Adrenal gland (tissue), 12 donors: ENCODE data around the gene PLAGL2. TPM values are rescaled to one million over a fixed set of nuclear protein-coding genes. Genes with fewer than 3 reads are reported as not detected.
A peak's percentile ranks its signal among the peaks of the same experiment; 100 is the strongest.

ENCODE experiments used
- DNase-seq, 7 donors: peaks; one replicate each; pipeline ENCODE4 v3.0.0-alpha.2; 2019 to 2020
- H3K27ac ChIP-seq, 5 donors: fragments of 200-600 bp; sonication (generic) in 4 of 5; 1 replicate in 3 of 5; 2 replicates in 2 of 5; pipeline versions ENCODE4 v1.5.1 to v1.8.0; 2016 to 2020; ENCODE audit warnings: mild to moderate bottlenecking in 1 of 5
- H3K27me3 ChIP-seq: fragments of 200-600 bp; 2 replicates; pipeline ENCODE4 v1.8.0; 2021
- H3K36me3 ChIP-seq, 2 donors: fragments of 200-600 bp; replicated peaks in 1 of 2; 1 replicate in 1 of 2; 2 replicates in 1 of 2; pipeline versions ENCODE4 v1.5.1 to v1.8.0; 2018 to 2022
- H3K4me1 ChIP-seq, 2 donors: fragments of 200-600 bp; replicated peaks in 1 of 2; 1 replicate in 1 of 2; 2 replicates in 1 of 2; pipeline versions ENCODE4 v1.5.1 to v1.8.0; 2018 to 2021
- H3K4me3 ChIP-seq, 4 donors: fragments of 200-600 bp; sonication (generic) in 3 of 4; one replicate each; pipeline ENCODE4 v1.5.1; 2016 to 2018
- H3K9me3 ChIP-seq, 3 donors: fragments of 200-600 bp; sonication (generic) in 1 of 3; replicated peaks in 1 of 3; 1 replicate in 2 of 3; 2 replicates in 1 of 3; pipeline versions ENCODE4 v1.5.1 to v1.8.0; 2016 to 2021
- POLR2A ChIP-seq, 2 donors: fragments of 450-650 bp; IDR thresholded peaks; one replicate each; pipeline ENCODE4 v1.6.1; 2017; ENCODE audit warnings: antibody characterized with exemption in 2 of 2, mild to moderate bottlenecking in 2 of 2, moderate library complexity in 1 of 2
- WGBS, 4 donors: extraction: QIAGEN DNeasy Blood & Tissue Kit in 2 of 4; methylation state at CpG; one replicate each; pipeline versions ENCODE4 v1.1.5 to v1.1.7; 2013 to 2017; 5-methylcytosine and 5-hydroxymethylcytosine counted together
- intact Hi-C, 2 donors: fragments of 100-400 bp; cut with DNase I; formaldehyde crosslinking; loops; one replicate each; pipeline versions ENCODE4 v1.14.1 to v1.15.0; 2022 to 2023
- polyA plus RNA-seq, 3 donors: library from polyadenylated mRNA; stranded (reverse); fragments of 200-250 nt in 2 of 3; fragments of 350-450 nt in 1 of 3; fragmentation: Illumina TruSeq in 1 of 3; extraction: RNeasy Lipid Tissue Mini Kit (QIAGEN cat#74804) in 1 of 3; gene quantifications; one replicate each; pipeline ENCODE4 v1.2.3, GENCODE V29; 2013 to 2014
- total RNA-seq, 9 donors: library from RNA; depleted of rRNA in 4 of 9; stranded (reverse); fragments of >200 nt in 4 of 9; fragments of 120-200 nt in 1 of 9; fragmentation: NEBNext Ultra II Directional in 1 of 9; extraction: Animal tissue kit (Norgen Biotek cat#: 25700) in 1 of 9; gene quantifications; one replicate each; pipeline versions ENCODE4 v1.1.0 to v1.2.4, GENCODE V29; 2013 to 2023
- TF ChIP-seq, protein P1 (sequence below), 6 experiments: fragments of 450-650 bp in 4 of 6; fragments of 200-600 bp in 2 of 6; sonication (generic) in 1 of 6; IDR thresholded peaks; 1 replicate in 5 of 6; 2 replicates in 1 of 6; pipeline versions ENCODE4 v1.5.1 to v1.8.0; 2016 to 2021; ENCODE audit warnings: antibody characterized with exemption in 6 of 6, mild to moderate bottlenecking in 2 of 6, moderate library complexity in 1 of 6
- donor health status: healthy with polysubstance abuse.
- donor health status: Bipolar disorder and iron deficiency.
- donor health status: DM: yes; HTN: yes; CAD: no.
- donor health status: DM: no; HTN: no; CAD: no.
- donor health status: DM: no; HTN: no; CAD: no.
- donor health status: DM: yes; HTN: yes; CAD: no.

The PLAGL2 gene
- total and polyA plus RNA-seq, 12 donors: 1.3 to 7.1 (median 4.2) TPM

DNA sequence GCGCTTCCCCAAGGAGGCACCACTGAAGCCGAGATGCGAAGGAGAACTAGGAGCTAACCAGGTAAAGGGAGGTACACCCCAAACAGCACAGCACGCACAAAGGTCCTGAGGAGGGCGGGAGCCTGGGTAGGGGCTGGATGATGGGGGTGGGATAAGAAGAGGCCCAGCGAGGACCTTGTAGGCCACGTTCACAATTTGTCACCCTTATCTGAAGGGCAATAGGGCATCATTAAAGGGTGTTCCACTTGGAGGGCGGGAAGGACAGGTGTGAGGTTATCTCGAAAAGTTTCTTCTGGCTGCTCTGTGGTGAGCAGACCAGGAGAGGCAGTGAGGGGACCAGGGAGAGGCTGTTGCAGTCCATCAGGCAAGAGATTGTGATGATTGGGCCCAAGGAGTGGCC lies 25.7 kb upstream of the PLAGL2 start:
- intact Hi-C loops: no loop called here
- H3K27me3 ChIP-seq: no peaks in the 10 kb centered on the region
- H3K4me3 ChIP-seq: no peak overlapping the region
- DNase-seq: no peak
- TF ChIP-seq, protein P1, sequence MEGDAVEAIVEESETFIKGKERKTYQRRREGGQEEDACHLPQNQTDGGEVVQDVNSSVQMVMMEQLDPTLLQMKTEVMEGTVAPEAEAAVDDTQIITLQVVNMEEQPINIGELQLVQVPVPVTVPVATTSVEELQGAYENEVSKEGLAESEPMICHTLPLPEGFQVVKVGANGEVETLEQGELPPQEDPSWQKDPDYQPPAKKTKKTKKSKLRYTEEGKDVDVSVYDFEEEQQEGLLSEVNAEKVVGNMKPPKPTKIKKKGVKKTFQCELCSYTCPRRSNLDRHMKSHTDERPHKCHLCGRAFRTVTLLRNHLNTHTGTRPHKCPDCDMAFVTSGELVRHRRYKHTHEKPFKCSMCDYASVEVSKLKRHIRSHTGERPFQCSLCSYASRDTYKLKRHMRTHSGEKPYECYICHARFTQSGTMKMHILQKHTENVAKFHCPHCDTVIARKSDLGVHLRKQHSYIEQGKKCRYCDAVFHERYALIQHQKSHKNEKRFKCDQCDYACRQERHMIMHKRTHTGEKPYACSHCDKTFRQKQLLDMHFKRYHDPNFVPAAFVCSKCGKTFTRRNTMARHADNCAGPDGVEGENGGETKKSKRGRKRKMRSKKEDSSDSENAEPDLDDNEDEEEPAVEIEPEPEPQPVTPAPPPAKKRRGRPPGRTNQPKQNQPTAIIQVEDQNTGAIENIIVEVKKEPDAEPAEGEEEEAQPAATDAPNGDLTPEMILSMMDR (IDR thresholded peaks at IDR 0.05): no peak
- no peak for TF ChIP-seq POLR2A (IDR thresholded peaks at IDR 0.05)
- no peaks in the 10 kb centered on the region for H3K4me1 ChIP-seq
- no peak overlapping the region for H3K27ac ChIP-seq
- peaks cover 0 to 56% of the 10 kb centered on the region in 2 donors for H3K36me3 ChIP-seq
- WGBS, 4 donors: 87 to 98% (median 96%) methylated on average over 9 of the region's 9 CpGs
- H3K9me3 ChIP-seq: no peaks in the 10 kb centered on the region

DNA sequence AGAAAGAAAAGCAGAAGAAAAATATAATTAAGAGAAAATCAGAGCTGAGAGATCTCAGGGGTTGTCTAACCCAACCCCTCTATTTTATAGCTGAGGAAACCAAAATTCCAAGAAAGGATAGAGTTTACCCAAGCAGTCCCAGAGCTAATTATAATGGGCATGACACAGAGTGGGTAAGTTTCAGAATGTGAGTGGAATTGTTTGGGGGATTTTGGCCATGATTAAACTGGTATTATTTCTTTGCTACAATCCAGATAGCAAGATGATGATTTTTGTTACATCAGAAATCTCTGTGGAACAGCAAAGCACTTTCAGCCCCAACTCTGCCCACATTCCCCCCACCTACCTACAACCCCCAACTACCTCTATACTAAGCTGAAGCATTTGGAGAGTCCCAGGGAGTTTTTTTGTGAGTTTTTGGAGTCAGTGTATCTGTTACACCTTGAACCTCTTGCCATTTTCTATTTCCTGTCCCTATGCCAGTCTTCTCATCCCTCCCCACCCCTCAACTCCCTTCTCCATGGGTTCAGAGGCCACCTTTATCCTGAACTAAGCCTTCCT lies 24.9 kb upstream of the PLAGL2 start:
- intact Hi-C loops: no loop called here
- peaks cover 0 to 59% of the 10 kb centered on the region in 2 donors for H3K36me3 ChIP-seq
- H3K4me1 ChIP-seq: no peaks in the 10 kb centered on the region
- H3K9me3 ChIP-seq: no peaks in the 10 kb centered on the region
- H3K4me3 ChIP-seq: no peak overlapping the region
- H3K27ac ChIP-seq: peak overlapping the region in 3 of 5 donors; percentile 3 to 28 (median 10)
- TF ChIP-seq, protein P1 (IDR thresholded peaks at IDR 0.05): no peak
- no peak for TF ChIP-seq POLR2A (IDR thresholded peaks at IDR 0.05)
- no peak for DNase-seq
- H3K27me3 ChIP-seq: no peaks in the 10 kb centered on the region

DNA sequence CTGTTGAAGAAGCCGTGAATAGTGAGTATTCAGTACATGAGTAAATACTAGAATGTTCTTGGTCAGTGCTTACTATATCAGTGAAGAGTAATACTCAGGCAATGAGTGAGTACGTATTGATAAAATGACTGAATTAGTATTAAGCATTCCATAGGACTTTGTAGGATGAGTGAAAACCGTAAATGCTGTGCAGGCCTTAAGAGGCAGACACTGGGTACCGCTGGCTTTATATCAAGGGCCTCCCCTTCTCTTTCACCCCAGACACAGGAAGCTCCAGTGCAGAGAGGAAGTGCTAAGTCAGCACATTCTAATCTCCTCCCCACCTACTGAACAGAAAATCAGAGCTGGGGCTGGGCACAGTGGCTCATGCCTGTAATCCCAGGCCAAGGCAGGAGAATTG lies 24.3 kb upstream of the PLAGL2 start:
- Histone ChIP-seq H3K27ac (peak overlapping the region in 1 of 5 donors; percentile 10), H3K4me1 (no peaks in the 10 kb centered on the region), H3K9me3 (no peaks in the 10 kb centered on the region), H3K27me3 (no peaks in the 10 kb centered on the region), H3K36me3 (peaks cover 0 to 59% of the 10 kb centered on the region in 2 donors), H3K4me3 (no peak overlapping the region)
- DNase-seq: peak in 2 of 7 donors; percentile 22 to 30
- intact Hi-C loops: no loop called here
- 64 to 72% (median 69%) methylated on average over 4 of the region's 4 CpGs for WGBS, 4 donors
- TF ChIP-seq, protein P1 (IDR thresholded peaks at IDR 0.05): no peak
- no peak for TF ChIP-seq POLR2A (IDR thresholded peaks at IDR 0.05)

DNA sequence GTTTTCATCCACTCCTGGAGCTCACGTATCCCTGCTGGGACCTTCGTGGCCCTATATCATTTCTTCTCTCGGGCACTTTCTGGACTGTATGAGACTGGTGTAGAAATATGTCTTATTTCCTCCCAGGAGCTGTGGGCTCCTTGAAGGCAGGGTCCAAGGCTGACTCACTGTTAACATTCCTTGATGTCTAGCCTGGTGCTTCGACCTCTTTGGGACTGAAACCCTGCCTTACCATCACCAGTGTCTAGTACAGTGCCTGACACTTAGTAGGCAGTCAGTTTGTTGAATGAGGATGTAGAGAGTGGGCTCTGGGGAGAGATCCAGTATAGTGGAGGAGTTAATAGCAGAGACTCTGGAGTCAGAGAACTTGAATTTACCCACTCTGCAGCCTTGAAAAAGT lies 23.7 kb upstream of the PLAGL2 start:
- DNase-seq: no peak
- H3K36me3 ChIP-seq: peaks cover 0 to 59% of the 10 kb centered on the region in 2 donors
- H3K9me3 ChIP-seq: no peaks in the 10 kb centered on the region
- peak overlapping the region in 1 of 5 donors; percentile 10 for H3K27ac ChIP-seq
- H3K4me1 ChIP-seq: no peaks in the 10 kb centered on the region
- intact Hi-C loops: no loop called here
- TF ChIP-seq, protein P1 (IDR thresholded peaks at IDR 0.05): no peak
- no peak for TF ChIP-seq POLR2A (IDR thresholded peaks at IDR 0.05)
- no peak overlapping the region for H3K4me3 ChIP-seq
- 90 to 95% (median 92%) methylated on average over 4 of the region's 4 CpGs for WGBS, 4 donors
- no peaks in the 10 kb centered on the region for H3K27me3 ChIP-seq
